Activated naive CD4-positive, alpha-beta T cell treated with anti-CD3 and anti-CD28 coated beads, Interleukin-2, amount 50 U/mL, for 16 hours (primary cell): ENCODE measurements around the gene ELL2.

Source experiments
- DNase-seq: peaks from one replicate; pipeline ENCODE4 v3.0.0-alpha.2; 2020

The ELL2 gene

GRCh38 chr5:95880081-95880926, 81.3 kb downstream of the ELL2 start:
- no peak for DNase-seq

DNA sequence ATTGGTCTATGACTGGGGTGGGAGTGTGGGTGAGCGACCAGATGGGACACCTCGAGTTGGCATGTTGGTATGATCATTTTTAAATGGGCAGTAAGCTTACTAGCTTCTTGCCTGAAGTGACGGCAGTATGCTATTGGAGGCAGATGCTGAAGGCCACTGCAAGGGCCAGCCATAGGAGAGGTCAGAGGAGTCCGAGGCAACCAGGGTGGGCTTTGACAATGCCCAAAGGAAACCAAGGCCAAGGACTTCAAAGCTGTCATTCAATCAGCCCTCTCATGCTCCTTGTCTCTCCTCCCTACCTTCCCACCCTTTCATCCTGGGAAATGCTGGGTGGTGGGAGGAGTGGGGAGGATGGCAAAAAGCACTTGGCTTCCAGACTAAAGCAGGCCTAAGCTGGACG, 82.0 kb downstream of the ELL2 start:
- no peak for DNase-seq

- no peak for DNase-seq
These were observed 83.0 kb downstream of the ELL2 start for GRCh38 chr5:95878417-95879323.

GRCh38 chr5:95876782-95877181, 84.9 kb downstream of the ELL2 start:
- no peak for DNase-seq

GRCh38 chr5:95874246-95874645, 87.4 kb downstream of the ELL2 start:
- DNase-seq = no peak

- DNase-seq = no peak
These were observed 88.3 kb downstream of the ELL2 start for GRCh38 chr5:95873351-95873750.

GRCh38 chr5:95872346-95873268, 89.0 kb downstream of the ELL2 start:
- DNase-seq = no peak

DNA sequence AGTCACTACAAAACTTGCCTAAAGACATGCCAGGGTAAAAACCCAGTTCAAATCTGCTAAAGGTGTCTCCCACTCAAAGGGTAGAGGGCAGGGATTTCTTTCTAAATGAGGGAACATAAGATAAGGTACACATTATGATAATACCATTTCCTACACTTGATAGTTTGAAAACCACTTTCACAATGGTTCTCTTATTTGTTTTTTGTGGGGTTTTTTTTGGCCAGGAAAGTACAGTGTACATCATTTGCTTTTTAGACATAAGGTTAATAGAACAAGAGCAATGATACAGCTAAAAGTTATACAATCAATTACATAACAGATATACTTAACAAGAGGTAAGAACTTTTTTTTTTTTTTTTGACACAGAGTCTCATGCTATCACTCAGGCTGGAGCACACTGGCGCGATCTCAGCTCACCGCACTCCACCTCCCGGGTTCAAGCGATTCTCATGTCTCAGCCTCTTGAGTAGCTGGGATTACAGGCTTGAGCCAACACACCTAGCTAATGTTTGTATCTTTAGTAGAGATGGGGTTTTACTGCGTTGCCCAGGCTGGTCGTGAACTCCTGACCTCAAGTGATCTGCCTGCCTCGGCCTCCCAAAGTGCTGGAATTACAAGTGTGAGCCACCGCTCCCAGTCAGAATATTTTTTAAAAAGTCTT, 90.4 kb downstream of the ELL2 start:
- DNase-seq = no peak

GRCh38 chr5:95870105-95870672, 91.5 kb downstream of the ELL2 start:
- DNase-seq = peak; percentile 63

GRCh38 chr5:95869173-95869855, 92.3 kb downstream of the ELL2 start:
- DNase-seq = peak; percentile 45

- DNase-seq = no peak
These were observed 93.5 kb downstream of the ELL2 start for GRCh38 chr5:95868136-95868535.

DNA sequence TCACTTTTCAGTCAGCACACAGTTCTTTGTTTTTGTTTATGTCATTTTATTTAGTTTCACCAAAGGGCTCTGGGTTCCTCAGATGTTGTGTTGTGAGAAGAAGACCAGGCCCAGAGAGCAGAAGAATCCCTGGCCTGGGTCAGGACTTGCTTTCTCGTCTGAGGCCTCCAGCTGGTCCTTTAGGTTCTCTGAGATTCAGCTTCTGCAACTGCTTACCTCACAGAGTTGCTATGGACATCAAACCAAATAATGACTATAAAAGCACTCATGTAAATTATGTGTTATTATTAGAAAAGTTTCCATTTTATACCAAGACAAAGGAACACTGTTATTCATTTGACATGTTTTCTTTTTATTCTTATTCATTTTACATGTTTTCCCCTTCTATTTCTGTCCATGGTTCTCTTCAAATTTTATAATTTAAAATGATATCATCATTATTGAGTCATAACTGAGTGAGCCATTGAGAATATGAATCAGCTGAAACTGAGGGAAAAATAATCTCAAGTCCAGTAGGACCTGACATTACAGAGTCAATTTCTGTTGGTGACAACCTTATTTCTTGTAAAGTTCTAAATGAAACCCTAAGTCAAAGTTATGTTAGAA, 95.1 kb downstream of the ELL2 start:
- no peak for DNase-seq

DNA sequence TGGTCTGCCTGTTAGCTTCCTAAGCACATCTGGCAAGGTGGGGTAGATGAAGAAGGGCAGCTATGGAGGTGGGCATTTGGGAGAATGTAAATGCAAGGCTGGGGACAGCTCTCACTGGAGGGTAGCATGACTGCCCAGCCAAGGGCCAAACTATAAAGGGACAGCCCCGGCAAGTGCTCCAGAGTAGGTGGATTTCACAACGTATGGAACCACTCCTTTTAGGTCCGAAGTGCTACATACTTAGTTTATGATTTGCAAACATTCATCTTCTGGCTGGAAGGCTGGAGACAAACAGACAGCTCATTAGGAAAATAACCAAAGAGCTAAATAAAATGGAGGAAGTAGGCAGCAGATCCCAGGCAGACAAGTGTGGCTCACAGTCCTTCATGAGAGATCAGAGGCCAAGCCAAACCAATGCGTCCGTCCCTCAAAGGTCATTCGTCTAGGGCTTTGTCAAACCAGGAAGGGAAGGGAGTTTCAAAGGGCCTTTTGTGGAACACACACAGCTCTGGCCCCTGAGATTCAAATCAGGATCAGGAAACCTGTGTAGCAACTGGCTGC, 96.6 kb downstream of the ELL2 start:
- no peak for DNase-seq

DNA sequence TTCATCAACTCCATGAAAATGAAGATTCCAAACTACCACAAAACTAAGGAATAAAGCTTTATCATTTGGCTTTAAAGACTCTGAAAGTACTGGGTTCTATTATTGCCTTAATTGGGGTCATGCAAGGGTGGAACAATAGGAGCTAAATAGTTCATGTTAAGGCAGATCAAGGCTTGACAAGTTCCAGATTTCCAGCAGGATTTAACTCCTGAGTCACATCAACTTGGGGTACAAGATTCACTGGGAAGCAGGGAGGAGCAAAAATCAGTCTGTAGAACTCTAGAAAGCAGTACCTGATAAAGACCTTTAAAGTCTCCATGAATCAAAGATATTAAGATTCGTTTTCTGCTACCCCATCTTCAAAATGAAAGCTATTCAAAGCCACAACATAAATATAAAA, 97.2 kb downstream of the ELL2 start:
- DNase-seq = no peak

- no peak for DNase-seq
These were observed 98.3 kb downstream of the ELL2 start for GRCh38 chr5:95863383-95863757.

DNA sequence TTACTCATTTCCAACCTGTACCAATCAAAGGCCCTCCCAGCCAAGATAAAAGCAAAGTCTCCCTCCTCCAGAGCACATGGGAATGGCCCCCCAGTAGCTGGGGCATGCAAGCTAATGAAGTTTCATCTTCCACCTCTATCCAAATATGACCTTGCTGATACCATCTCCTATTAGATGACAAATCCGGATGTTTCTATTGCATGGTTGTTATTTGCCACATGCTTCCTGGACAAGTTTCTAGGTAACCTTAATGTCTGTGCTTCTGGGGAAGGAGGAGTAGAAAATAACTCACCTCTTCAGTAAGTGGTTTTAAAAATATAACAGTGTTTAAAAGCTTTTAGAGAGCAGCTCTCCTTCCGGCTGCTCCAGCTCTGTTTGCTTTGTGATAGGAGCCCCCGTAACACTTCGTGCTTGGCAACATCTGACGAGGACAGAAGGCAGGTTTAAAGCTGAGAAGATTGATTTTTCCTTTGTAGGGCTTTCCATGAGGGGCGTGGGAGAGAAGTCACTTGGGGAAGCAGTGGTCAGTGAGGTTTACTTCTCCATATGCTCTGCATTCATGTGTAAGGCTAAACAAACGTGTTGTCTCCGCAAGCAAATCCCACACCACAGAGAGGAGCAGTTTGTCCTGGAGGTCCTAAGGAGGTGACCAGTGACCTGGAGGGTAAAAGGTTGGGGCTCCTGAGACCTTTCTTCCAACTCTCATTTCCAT, 98.8 kb downstream of the ELL2 start:
- no peak for DNase-seq

DNA sequence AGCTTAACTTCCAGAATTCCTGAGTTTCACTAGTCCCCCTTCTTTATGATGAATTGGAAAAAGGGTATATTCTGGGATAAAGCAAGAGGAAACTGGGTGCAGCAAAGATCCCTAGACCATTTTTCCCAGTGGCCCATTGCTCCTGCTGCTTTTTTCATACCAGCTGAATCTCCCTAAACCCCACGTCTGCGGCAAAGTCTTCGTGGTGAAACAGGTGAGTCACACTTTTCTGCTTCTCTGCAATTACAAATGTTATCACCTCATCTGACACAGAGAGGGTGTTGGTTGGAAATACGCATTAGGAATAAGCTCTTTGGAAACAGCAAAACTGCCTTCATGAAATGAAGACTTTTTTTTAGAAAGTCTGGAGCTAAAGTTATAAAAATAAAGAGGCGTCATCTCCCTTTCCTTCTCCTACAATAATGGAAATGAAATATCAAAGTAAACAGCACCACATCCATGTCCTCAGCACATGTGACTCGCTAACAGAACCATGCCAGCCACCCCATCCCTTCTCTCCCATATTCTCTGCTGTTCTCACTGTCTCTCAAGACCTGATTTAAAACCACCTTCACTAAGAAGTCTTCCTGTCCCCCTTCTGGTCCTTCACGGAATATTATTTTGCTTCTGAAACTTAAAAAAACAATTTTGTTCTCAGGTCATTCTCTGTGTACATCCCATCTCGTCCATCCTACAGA, 99.6 kb downstream of the ELL2 start:
- no peak for DNase-seq

DNA sequence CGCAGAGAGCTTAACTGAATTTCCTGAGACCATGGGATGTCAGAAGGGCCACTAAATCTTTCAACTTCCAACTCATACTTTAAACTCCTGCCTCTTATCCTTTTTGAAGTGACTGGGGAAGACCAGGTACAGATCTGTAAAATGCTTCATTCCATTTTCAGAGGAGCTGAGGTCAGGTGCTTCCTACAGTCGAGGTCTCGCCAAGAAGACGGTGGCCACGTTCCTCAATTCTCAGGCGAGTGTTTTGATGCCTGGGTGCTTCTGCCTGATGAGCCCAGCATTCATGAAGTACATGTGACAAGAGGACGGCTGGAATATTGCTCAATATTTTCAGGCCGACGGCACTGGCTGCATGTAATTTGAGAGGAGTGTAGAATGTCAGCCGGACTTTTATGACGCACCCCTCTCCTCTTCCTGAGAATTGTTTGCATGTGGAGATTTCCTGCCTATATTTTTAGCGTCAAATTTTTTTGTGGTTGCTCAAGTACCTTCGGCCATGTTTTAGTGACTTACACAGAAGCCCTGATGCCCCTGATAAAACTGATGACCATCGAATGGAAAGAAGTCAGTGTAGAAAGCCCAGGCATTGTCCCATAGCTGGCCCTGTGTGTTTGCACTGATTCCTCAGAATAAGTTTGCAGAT, 100.3 kb downstream of the ELL2 start:
- DNase-seq = no peak

DNA sequence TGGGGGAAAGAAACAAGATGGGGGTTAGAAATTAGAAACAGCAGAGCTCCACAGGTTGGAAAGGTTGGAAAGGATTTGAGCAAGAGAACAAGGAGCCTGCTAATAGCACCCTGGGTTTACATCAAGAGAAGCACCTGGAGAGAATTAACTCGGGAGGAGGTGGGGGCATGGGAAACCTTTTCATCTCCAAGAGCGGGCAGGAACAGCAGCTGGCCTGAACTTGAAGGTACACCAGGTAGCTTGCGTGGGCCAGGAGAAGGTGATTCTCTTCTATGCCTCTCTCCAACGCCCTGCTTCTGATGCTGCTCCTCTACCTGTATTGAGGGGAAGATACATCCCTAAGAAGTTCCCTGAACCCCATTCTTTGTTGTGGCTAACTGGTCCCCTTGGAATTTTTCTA, 102.0 kb downstream of the ELL2 start:
- no peak for DNase-seq
